Measurements from ENCODE around the gene MCM3AP.
"Not testable (repeated sequence)": the region's sequence is repeated elsewhere in the genome, so short reads cannot be mapped to it uniquely, and the experiment has no call there.

MCM3AP gene

DNA sequence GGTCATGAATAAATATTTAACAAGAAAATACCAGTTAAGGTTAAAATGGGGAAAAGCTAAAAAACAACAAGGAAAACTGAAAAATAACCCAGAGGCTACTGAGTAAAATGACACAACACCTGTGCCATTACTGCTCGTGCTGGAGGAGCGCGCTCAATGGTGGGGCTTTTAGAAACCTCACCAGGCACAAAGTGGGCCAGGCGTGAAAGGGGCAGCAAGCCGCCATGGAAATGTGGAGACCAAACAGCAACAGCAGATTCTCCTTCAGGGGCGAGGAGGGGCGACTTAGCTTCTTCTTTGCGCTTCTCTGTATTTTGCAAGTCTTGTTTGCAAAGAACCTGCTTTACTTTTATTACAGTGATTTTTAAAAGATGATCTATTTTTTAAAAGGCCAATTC, 82.2 kb downstream of the MCM3AP start:
- Histone ChIP-seq H3K9ac (ENCODE audit: low read depth, low read length) (0 out of 2 replicates have a peak overlapping the region, but pooled peaks have one; percentile 50), H3K4me3 (ENCODE audit: low read length) (no peak overlapping the region), H3K36me3 (ENCODE audit: insufficient read depth, low read depth, low read length) (peaks cover 88% of the 10 kb centered on the region), H3K4me1 (ENCODE audit: insufficient read depth, low read length) (no peaks in the 10 kb centered on the region), H3K27ac (ENCODE audit: low read length) (no peak overlapping the region), H3K9me3 (ENCODE audit: insufficient read depth, low read depth, low read length) (no peaks in the 10 kb centered on the region), H3K27me3 (ENCODE audit: insufficient read depth, low read length) (no peaks in the 10 kb centered on the region)

DNA sequence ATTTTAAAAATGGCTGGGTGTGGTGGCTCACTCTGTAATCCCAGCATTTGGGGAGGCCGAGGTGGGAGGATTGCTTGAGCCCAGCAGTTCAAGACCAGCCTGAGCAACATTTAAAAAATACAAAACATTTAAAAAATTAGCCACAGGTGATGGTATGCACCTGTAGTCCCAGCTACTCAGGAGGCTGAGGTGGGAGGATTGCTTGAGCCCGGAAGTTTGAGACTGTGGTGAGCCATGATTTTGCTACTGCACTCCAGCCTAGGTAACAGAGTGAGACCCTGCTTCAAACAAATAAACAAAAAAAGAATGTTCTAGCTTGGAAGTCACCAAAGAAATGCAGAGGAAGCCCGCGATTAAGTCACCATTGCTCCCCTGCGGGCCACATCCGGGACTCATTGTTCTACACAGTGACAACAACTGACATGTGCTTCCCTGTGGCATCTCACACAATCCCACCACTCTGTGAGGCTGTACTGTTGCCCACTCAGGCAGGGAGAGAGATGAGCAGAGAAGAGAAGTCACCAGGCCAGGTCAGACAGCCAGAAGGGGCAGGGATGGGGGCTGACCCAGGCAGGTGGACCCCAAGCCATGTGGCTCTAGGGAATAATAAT, 82.7 kb downstream of the MCM3AP start:
- peaks cover 88% of the 10 kb centered on the region for H3K36me3 ChIP-seq (ENCODE audit: insufficient read depth, low read depth, low read length)
- H3K4me1 ChIP-seq (ENCODE audit: insufficient read depth, low read length), result no peaks in the 10 kb centered on the region
- no peaks in the 10 kb centered on the region for H3K9me3 ChIP-seq (ENCODE audit: insufficient read depth, low read depth, low read length)
- peak overlapping the region; percentile 50; the same call in 1 of the 2 replicates for H3K9ac ChIP-seq (ENCODE audit: low read depth, low read length)
- H3K4me3 ChIP-seq (ENCODE audit: low read length), result no peak overlapping the region
- H3K27me3 ChIP-seq (ENCODE audit: insufficient read depth, low read length), result no peaks in the 10 kb centered on the region
- H3K27ac ChIP-seq (ENCODE audit: low read length), result no peak overlapping the region

DNA sequence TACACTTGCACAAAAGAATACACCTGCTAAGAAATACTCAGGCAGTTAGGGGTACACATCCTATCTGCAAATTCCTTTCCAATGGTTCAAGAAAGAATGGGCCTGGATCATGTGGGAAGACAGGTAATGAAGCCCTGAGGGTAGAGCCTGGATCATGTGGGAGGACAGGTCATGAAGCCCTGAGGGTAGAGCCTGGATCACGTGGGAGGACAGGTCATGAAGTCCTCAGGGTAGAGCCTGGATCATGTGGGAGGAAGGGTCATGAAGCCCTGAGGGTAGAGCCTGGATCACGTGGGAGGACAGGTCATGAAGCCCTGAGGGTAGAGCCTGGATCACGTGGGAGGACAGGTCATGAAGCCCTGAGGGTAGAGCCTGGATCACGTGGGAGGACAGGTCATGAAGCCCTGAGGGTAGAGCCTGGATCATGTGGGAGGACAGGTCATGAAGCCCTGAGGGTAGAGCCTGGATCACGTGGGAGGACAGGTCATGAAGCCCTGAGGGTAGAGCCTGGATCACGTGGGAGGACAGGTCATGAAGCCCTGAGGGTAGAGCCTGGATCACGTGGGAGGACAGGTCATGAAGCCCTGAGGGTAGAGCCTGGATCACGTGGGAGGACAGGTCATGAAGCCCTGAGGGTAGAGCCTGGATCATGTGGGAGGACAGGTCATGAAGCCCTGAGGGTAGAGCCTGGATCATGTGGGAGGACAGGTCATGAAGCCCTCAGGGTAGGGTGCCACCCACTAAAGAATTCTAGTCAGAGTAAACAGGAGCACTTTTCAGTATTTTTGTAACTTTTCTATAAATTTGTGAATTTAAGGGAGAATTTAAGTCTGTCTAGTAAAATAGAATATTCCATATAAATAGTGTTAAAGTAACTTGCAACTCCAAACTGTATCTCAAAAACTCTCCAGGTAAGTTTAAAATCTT, 84.3 kb downstream of the MCM3AP start:
- H3K27me3 ChIP-seq (ENCODE audit: insufficient read depth, low read length); H3K27ac ChIP-seq (ENCODE audit: low read length); H3K4me1 ChIP-seq (ENCODE audit: insufficient read depth, low read length); H3K9ac ChIP-seq (ENCODE audit: low read depth, low read length); H3K9me3 ChIP-seq (ENCODE audit: insufficient read depth, low read depth, low read length); H3K4me3 ChIP-seq (ENCODE audit: low read length): not testable (repeated sequence)
- peaks cover 89% of the 10 kb centered on the region for H3K36me3 ChIP-seq (ENCODE audit: insufficient read depth, low read depth, low read length)

DNA sequence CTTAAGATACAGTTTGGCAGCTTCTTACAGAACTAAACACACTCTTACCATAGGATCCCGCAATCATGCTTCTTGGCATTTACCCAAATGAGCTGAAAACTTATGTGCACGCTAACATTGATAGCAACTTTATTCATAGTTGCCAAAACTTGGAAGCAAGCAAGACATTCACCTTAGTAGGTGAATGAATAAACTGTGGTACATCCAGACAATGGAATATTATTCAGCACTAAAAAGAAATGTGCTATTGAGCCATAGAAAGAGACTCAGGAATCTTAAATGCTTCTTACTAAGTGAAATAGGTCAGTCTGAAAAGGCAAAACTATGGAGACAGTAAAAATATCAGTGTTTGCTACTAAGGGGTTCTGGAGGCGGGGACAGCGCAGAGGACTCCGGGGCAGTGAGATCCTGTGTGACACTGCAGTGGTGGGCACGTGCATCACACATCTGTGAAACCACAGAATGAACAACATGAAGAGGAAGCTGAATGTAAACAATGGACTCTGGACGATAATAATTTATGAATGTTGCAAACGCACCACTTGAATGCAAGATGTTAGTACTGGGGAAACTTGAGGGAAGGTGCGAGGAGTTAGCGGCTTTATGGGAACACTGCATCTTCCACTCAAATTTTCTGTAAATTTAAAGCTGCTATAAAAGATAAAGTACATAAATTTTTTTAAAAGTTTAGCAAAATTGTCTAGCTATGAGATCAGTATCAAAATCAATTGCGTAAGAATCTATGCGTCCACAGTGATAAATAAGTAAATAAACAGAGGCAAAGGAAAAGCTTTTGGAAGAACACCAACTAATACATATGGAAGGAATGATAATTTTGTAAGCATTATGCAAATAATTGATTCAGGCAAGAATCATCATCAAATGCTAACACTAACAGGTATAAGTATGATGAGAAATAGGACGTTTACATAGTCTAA, 85.7 kb downstream of the MCM3AP start:
- Histone ChIP-seq H3K9ac (ENCODE audit: low read depth, low read length) (no peak overlapping the region), H3K27ac (ENCODE audit: low read length) (no peak overlapping the region), H3K27me3 (ENCODE audit: insufficient read depth, low read length) (no peaks in the 10 kb centered on the region), H3K36me3 (ENCODE audit: insufficient read depth, low read depth, low read length) (peaks cover 89% of the 10 kb centered on the region), H3K9me3 (ENCODE audit: insufficient read depth, low read depth, low read length) (no peaks in the 10 kb centered on the region), H3K4me3 (ENCODE audit: low read length) (no peak overlapping the region), H3K4me1 (ENCODE audit: insufficient read depth, low read length) (no peaks in the 10 kb centered on the region)

- no peaks in the 10 kb centered on the region for H3K9me3 ChIP-seq (ENCODE audit: insufficient read depth, low read depth, low read length)
- H3K4me3 ChIP-seq (ENCODE audit: low read length), result no peak overlapping the region
- H3K4me1 ChIP-seq (ENCODE audit: insufficient read depth, low read length), result no peaks in the 10 kb centered on the region
- H3K36me3 ChIP-seq (ENCODE audit: insufficient read depth, low read depth, low read length), result peaks cover 94% of the 10 kb centered on the region
- no peak overlapping the region for H3K9ac ChIP-seq (ENCODE audit: low read depth, low read length)
- no peaks in the 10 kb centered on the region for H3K27me3 ChIP-seq (ENCODE audit: insufficient read depth, low read length)
- no peak overlapping the region for H3K27ac ChIP-seq (ENCODE audit: low read length)
Observed at GRCh38 chr21:46196733-46197132, 88.7 kb downstream of the MCM3AP start.

DNA sequence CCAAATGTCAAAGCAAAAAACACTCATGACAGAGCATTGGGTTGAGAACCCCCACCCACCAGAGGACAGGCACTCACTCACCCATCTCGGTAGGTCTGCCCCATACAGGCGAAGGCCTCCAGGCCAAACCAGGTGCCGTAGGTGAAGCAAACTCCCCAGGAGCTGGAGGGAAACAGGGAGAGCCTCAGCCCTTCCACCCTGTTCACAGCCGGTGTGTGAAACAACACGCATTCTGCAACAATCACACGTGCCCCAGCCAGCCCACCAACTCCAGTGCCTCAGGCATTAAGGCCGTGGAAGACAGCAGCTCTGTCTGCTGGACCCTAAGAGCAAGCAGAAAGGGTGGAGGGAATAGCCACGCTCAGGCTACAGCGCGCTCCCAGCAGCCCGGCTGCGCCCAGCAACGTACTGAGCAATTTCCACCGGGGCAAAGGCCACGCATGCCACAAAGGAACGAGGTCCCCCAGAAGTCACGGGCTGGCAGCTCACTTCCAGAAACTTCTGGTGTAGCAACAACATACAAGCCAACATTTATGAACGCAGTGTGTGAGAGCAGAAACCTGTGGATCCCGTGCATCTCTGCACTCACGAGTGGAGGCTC, 89.7 kb downstream of the MCM3AP start:
- H3K36me3 ChIP-seq (ENCODE audit: insufficient read depth, low read depth, low read length), result peaks cover 95% of the 10 kb centered on the region

DNA sequence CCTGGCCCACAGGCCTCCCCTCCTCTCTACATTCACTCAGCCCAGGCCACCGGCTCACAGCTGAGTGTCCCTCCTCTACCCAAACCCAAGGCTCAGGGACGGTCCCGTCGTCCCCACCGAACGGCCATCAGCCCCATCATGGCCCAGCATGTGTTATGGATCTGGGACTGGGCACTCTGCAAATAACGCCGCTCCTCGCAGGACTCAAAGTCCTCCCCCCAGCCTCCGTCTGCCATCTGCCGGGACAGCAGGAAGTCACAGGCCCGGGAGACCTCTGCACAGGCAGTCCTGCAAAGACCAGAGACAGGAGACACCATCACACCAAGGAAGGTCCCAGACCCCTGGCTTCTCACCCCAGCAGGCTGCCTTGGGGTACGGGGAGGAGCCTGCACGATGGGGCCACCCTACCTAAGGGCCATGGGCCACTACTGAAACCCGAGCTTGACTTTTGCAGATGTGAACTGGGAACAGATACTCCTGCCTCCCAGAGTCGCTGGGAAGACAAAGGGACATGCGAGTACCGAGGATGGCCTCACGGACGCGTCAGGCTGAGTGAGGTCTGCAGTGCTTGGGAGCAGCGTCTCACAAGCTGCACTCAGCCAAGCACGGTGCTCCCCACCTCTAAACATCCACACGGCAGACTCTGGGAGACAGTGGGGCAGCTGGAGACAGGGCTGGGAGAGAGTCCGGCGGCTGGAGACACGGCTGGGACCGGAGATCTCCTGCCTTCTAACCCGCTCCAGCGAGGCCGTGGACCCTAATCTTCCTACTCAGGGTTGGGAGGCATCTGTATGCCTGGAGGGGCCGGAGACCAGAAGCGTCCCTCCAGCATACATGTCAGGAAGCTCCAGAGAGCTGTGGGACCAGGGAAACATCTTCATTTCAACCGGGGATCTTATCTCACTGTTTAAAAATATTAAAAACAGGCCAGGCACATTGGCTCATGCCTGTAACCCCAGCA, 90.8 kb downstream of the MCM3AP start:
- no peak overlapping the region for H3K4me3 ChIP-seq (ENCODE audit: low read length)
- no peaks in the 10 kb centered on the region for H3K9me3 ChIP-seq (ENCODE audit: insufficient read depth, low read depth, low read length)
- H3K36me3 ChIP-seq (ENCODE audit: insufficient read depth, low read depth, low read length), result peaks cover 84% of the 10 kb centered on the region
- no peak overlapping the region for H3K27ac ChIP-seq (ENCODE audit: low read length)
- no peaks in the 10 kb centered on the region for H3K4me1 ChIP-seq (ENCODE audit: insufficient read depth, low read length)
- H3K9ac ChIP-seq (ENCODE audit: low read depth, low read length), result no peak overlapping the region
- no peaks in the 10 kb centered on the region for H3K27me3 ChIP-seq (ENCODE audit: insufficient read depth, low read length)

More for the DNA sequence above, 89.7 kb downstream of the MCM3AP start:
- Histone ChIP-seq H3K27ac (ENCODE audit: low read length) (no peak overlapping the region), H3K27me3 (ENCODE audit: insufficient read depth, low read length) (no peaks in the 10 kb centered on the region), H3K4me3 (ENCODE audit: low read length) (no peak overlapping the region), H3K9ac (ENCODE audit: low read depth, low read length) (no peak overlapping the region), H3K4me1 (ENCODE audit: insufficient read depth, low read length) (no peaks in the 10 kb centered on the region), H3K9me3 (ENCODE audit: insufficient read depth, low read depth, low read length) (no peaks in the 10 kb centered on the region)

- Histone ChIP-seq H3K27ac (ENCODE audit: low read length) (no peak overlapping the region), H3K4me3 (ENCODE audit: low read length) (no peak overlapping the region), H3K4me1 (ENCODE audit: insufficient read depth, low read length) (peaks cover 3% of the 10 kb centered on the region; the same call in 1 of the 2 replicates), H3K9me3 (ENCODE audit: insufficient read depth, low read depth, low read length) (no peaks in the 10 kb centered on the region), H3K36me3 (ENCODE audit: insufficient read depth, low read depth, low read length) (peaks cover 81% of the 10 kb centered on the region), H3K9ac (ENCODE audit: low read depth, low read length) (no peak overlapping the region), H3K27me3 (ENCODE audit: insufficient read depth, low read length) (no peaks in the 10 kb centered on the region)
Observed at GRCh38 chr21:46193829-46194373, 91.5 kb downstream of the MCM3AP start.

GRCh38 chr21:46191686-46192575, 93.5 kb downstream of the MCM3AP start:
- no peak overlapping the region for H3K27ac ChIP-seq (ENCODE audit: low read length)

More at GRCh38 chr21:46191686-46192575, 93.5 kb downstream of the MCM3AP start:
- Histone ChIP-seq H3K9me3 (ENCODE audit: insufficient read depth, low read depth, low read length) (no peaks in the 10 kb centered on the region), H3K27me3 (ENCODE audit: insufficient read depth, low read length) (no peaks in the 10 kb centered on the region), H3K4me1 (ENCODE audit: insufficient read depth, low read length) (peaks cover 13% of the 10 kb centered on the region), H3K4me3 (ENCODE audit: low read length) (no peak overlapping the region), H3K36me3 (ENCODE audit: insufficient read depth, low read depth, low read length) (peaks cover 77% of the 10 kb centered on the region), H3K9ac (ENCODE audit: low read depth, low read length) (no peak overlapping the region)

Measured in iPS-20b (cell line).